ENCODE results near the gene MDC1. TPM values are rescaled to one million over a fixed set of nuclear protein-coding genes. Genes with fewer than 3 reads are reported as not detected.
"Not testable (repeated sequence)": the region's sequence is repeated elsewhere in the genome, so short reads cannot be mapped to it uniquely, and the experiment has no call there.

The MDC1 gene
- total RNA-seq, 1 experiment from 2014 or later = 77.6 TPM

- WGBS (ENCODE audit: extremely low coverage, insufficient read length, low lambda C conversion rate) = no CpG with 5 or more reads among the region's 27 CpGs
- H4K20me1 ChIP-seq (ENCODE audit: control insufficient read depth, insufficient read depth, insufficient read length) = no peaks in the 10 kb centered on the region
- H3K27me3 Mint-ChIP-seq (ENCODE audit: low read depth) = peaks cover 8% of the 10 kb centered on the region; the same call in 1 of the 2 replicates
These were observed 5.4 kb upstream of the MDC1 start for GRCh38 chr6:30722280-30723112.

DNA sequence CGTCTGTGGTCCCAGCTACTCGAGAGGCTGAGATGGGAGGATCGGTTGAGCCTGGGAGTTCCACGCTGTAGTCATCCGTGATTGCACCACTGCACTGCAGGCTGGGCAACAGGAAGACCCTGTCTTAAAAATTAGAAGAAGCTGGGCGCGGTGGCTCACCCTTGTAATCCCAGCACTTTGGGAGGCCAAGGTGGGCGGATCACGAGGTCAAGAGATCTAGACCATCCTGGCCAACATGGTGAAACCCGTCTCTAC, 4.9 kb upstream of the MDC1 start:
- not testable (repeated sequence) for H3K9me3 ChIP-seq (ENCODE audit: control insufficient read depth, low read depth, low read length); H3K56ac ChIP-seq (ENCODE audit: insufficient read length, low read depth, low read length); H3K79me1 ChIP-seq (ENCODE audit: insufficient read depth, low read depth, low read length, poor library complexity, severe bottlenecking); H2BK12ac ChIP-seq (ENCODE audit: insufficient read length, low read depth, low read length); H2AFZ ChIP-seq (ENCODE audit: low read length); H2BK15ac ChIP-seq (ENCODE audit: low read depth, low read length); H2BK20ac ChIP-seq (ENCODE audit: low read depth, low read length, poor library complexity, severe bottlenecking); H4K8ac ChIP-seq (replicated peaks; ENCODE audit: insufficient read length, low read depth, low read length); H3K9me3 Mint-ChIP-seq; H2BK120ac ChIP-seq (ENCODE audit: low read depth, low read length, poor library complexity, severe bottlenecking); DNase-seq; H3K27ac ChIP-seq (ENCODE audit: insufficient read length, low read depth, low read length); H2AK5ac ChIP-seq (ENCODE audit: insufficient read length, low read length); H4K91ac ChIP-seq (ENCODE audit: insufficient read length, low read depth, low read length); H3K27me3 Mint-ChIP-seq (ENCODE audit: low read depth); H4K20me1 ChIP-seq (ENCODE audit: control insufficient read depth, insufficient read depth, insufficient read length); H4K5ac ChIP-seq (ENCODE audit: insufficient read length, low read depth, low read length); H2BK5ac ChIP-seq (ENCODE audit: insufficient read length, low read length); H3K4me1 ChIP-seq (ENCODE audit: insufficient read depth, low read length); H3K4ac ChIP-seq (ENCODE audit: low read depth, low read length); H3T11ph ChIP-seq (ENCODE audit: low read length); H3K27me3 ChIP-seq (ENCODE audit: insufficient read depth, low read length); H3K23me2 ChIP-seq (ENCODE audit: insufficient read length, low read depth, low read length, poor library complexity, severe bottlenecking); H3K23ac ChIP-seq (ENCODE audit: insufficient read length, low read depth, low read length)
- Mint-ChIP-seq H3K36me3 (ENCODE audit: insufficient read depth in 1 of 3, low read depth in 3 of 3) (peaks cover 45 to 58% (median 52%) of the 10 kb centered on the region in 3 experiments), H3K4me1 (peaks cover 31 to 47% of the 10 kb centered on the region in 2 experiments), H3K27ac (peak overlapping the region; percentile 96 to 99 (median 97); a peak in 6 of 7 replicates), H3K4me3 (peak overlapping the region; percentile 93 to 98)
- Histone ChIP-seq H3K14ac (ENCODE audit: insufficient read depth, low read length) (peak overlapping the region; percentile 76; the same call in 1 of the 2 replicates), H3K79me2 (ENCODE audit: insufficient read depth, low read length) (peaks cover 11% of the 10 kb centered on the region; the same call in 1 of the 2 replicates), H3K9ac (ENCODE audit: extremely low read depth, insufficient read length, low read length) (peak overlapping the region; percentile 97), H3K4me2 (ENCODE audit: insufficient read depth, insufficient read length, low read length) (peak overlapping the region; percentile 62), H3K18ac (ENCODE audit: insufficient read length, low read depth, low read length) (peak overlapping the region; percentile 56)
- no CpG with 5 or more reads among the region's 10 CpGs for WGBS (ENCODE audit: extremely low coverage, insufficient read length, low lambda C conversion rate)

More at GRCh38 chr6:30722280-30723112, 5.4 kb upstream of the MDC1 start:
- Histone ChIP-seq H2BK15ac (ENCODE audit: low read depth, low read length) (no peak overlapping the region), H4K5ac (ENCODE audit: insufficient read length, low read depth, low read length) (no peak overlapping the region), H3K79me1 (ENCODE audit: insufficient read depth, low read depth, low read length, poor library complexity, severe bottlenecking) (no peaks in the 10 kb centered on the region), H2BK5ac (ENCODE audit: insufficient read length, low read length) (no peak overlapping the region), H3K4me2 (ENCODE audit: insufficient read depth, insufficient read length, low read length) (peak overlapping the region; percentile 62), H3K27ac (ENCODE audit: insufficient read length, low read depth, low read length) (no peak overlapping the region), H2AK5ac (ENCODE audit: insufficient read length, low read length) (no peak overlapping the region), H3K9ac (ENCODE audit: extremely low read depth, insufficient read length, low read length) (no peak overlapping the region), H3K14ac (ENCODE audit: insufficient read depth, low read length) (no peak overlapping the region), H2AFZ (ENCODE audit: low read length) (no peak overlapping the region), H3K23ac (ENCODE audit: insufficient read length, low read depth, low read length) (no peak overlapping the region), H3K18ac (ENCODE audit: insufficient read length, low read depth, low read length) (no peak overlapping the region), H4K91ac (ENCODE audit: insufficient read length, low read depth, low read length) (no peak overlapping the region), H3K56ac (ENCODE audit: insufficient read length, low read depth, low read length) (no peak overlapping the region), H3K9me3 (ENCODE audit: control insufficient read depth, low read depth, low read length) (no peaks in the 10 kb centered on the region), H2BK20ac (ENCODE audit: low read depth, low read length, poor library complexity, severe bottlenecking) (no peak overlapping the region), H4K8ac (replicated peaks; ENCODE audit: insufficient read length, low read depth, low read length) (no peak overlapping the region), H3K79me2 (ENCODE audit: insufficient read depth, low read length) (peaks cover 11% of the 10 kb centered on the region; the same call in 1 of the 2 replicates), H3K23me2 (ENCODE audit: insufficient read length, low read depth, low read length, poor library complexity, severe bottlenecking) (peaks cover 10% of the 10 kb centered on the region), H2BK12ac (ENCODE audit: insufficient read length, low read depth, low read length) (no peak overlapping the region), H3K4me1 (ENCODE audit: insufficient read depth, low read length) (no peaks in the 10 kb centered on the region), H3K4ac (ENCODE audit: low read depth, low read length) (no peak overlapping the region), H2BK120ac (ENCODE audit: low read depth, low read length, poor library complexity, severe bottlenecking) (no peak overlapping the region), H3T11ph (ENCODE audit: low read length) (no peak overlapping the region), H3K27me3 (ENCODE audit: insufficient read depth, low read length) (no peaks in the 10 kb centered on the region)
- Mint-ChIP-seq H3K36me3 (ENCODE audit: insufficient read depth in 1 of 3, low read depth in 3 of 3) (peaks cover 45 to 61% (median 52%) of the 10 kb centered on the region in 3 experiments), H3K4me1 (peaks cover 31 to 46% of the 10 kb centered on the region in 2 experiments), H3K9me3 (peaks cover 6 to 7% of the 10 kb centered on the region in 2 experiments; a peak in 4 of 5 replicates), H3K27ac (peak overlapping the region; percentile 83 to 99 (median 97)), H3K4me3 (peak overlapping the region; percentile 93 to 98)
- TF ChIP-seq, protein P1, sequence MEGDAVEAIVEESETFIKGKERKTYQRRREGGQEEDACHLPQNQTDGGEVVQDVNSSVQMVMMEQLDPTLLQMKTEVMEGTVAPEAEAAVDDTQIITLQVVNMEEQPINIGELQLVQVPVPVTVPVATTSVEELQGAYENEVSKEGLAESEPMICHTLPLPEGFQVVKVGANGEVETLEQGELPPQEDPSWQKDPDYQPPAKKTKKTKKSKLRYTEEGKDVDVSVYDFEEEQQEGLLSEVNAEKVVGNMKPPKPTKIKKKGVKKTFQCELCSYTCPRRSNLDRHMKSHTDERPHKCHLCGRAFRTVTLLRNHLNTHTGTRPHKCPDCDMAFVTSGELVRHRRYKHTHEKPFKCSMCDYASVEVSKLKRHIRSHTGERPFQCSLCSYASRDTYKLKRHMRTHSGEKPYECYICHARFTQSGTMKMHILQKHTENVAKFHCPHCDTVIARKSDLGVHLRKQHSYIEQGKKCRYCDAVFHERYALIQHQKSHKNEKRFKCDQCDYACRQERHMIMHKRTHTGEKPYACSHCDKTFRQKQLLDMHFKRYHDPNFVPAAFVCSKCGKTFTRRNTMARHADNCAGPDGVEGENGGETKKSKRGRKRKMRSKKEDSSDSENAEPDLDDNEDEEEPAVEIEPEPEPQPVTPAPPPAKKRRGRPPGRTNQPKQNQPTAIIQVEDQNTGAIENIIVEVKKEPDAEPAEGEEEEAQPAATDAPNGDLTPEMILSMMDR (conservative IDR thresholded peaks at IDR 0.05) = peak; percentile 94
- DNase-seq = peak; percentile 77

Data from H9 (cell line).